HepG2 (cell line): Measurements from ENCODE around the gene ZFPM1. TPM values are rescaled to one million over a fixed set of nuclear protein-coding genes. Genes with fewer than 3 reads are reported as not detected.

Experiments used
- ADNP ChIP-seq: sonication (generic); formaldehyde crosslinking; IDR thresholded peaks from 2 replicates; pipeline ENCODE4 v1.4.0; 2020; ENCODE audit warnings: missing genetic modification reagents
- BCLAF1 ChIP-seq: fragments of 450-650 bp; IDR thresholded peaks from 2 replicates; pipeline ENCODE4 v1.6.1; 2017; ENCODE audit warnings: mild to moderate bottlenecking
- HES4 ChIP-seq: sonication (generic); formaldehyde crosslinking; IDR thresholded peaks from 2 replicates; pipeline ENCODE4 v1.9.0; 2021; ENCODE audit warnings: mild to moderate bottlenecking, missing genetic modification reagents, borderline replicate concordance
- KLF16 ChIP-seq, 2 experiments: sonication (generic) in 1 of 2; formaldehyde crosslinking in 1 of 2; IDR thresholded peaks; 2 replicates each; pipeline versions ENCODE4 v1.6.1 to v1.8.0; 2016 to 2023; ENCODE audit warnings: missing genetic modification reagents in 2 of 2, missing compliant biosample characterization in 1 of 2
- MLLT10 ChIP-seq: sonication (generic); formaldehyde crosslinking; IDR thresholded peaks from 2 replicates; pipeline ENCODE4 v1.4.0; 2020; ENCODE audit warnings: missing genetic modification reagents
- PAXIP1 ChIP-seq: sonication (generic); formaldehyde crosslinking; conservative IDR thresholded peaks from 2 replicates; pipeline ENCODE4 v1.4.0; 2020; ENCODE audit warnings: mild to moderate bottlenecking, missing genetic modification reagents, moderate library complexity
- POLR2AphosphoS5 ChIP-seq: IDR thresholded peaks from 2 replicates; pipeline ENCODE4 v1.6.1; 2012; ENCODE audit warnings: low read depth, low read length
- RFX1 ChIP-seq: fragments of 450-650 bp; IDR thresholded peaks from 2 replicates; pipeline ENCODE4 v1.6.1; 2017
- TRIM22 ChIP-seq: fragments of 450-650 bp; IDR thresholded peaks from 2 replicates; pipeline ENCODE4 v1.6.1; 2017
- ZMYM3 ChIP-seq: sonication (generic); formaldehyde crosslinking; IDR thresholded peaks from 2 replicates; pipeline ENCODE4 v1.5.1; 2020; ENCODE audit warnings: mild to moderate bottlenecking, missing genetic modification reagents
- ZNF407 ChIP-seq: sonication (generic); formaldehyde crosslinking; IDR thresholded peaks from one replicate; pipeline ENCODE4 v1.5.1; 2020; ENCODE audit warnings: mild to moderate bottlenecking, missing genetic modification reagents; ENCODE audit errors: not compliant biosample characterization
- ZNF550 ChIP-seq: sonication (generic); formaldehyde crosslinking; IDR thresholded peaks from 2 replicates; pipeline ENCODE4 v1.4.0; 2020; ENCODE audit warnings: mild to moderate bottlenecking, missing genetic modification reagents, borderline replicate concordance
- ZNF629 ChIP-seq: sonication (generic); formaldehyde crosslinking; conservative IDR thresholded peaks from 2 replicates; pipeline ENCODE4 v1.5.0; 2020; ENCODE audit warnings: missing genetic modification reagents
- ZNF672 ChIP-seq: sonication (generic); formaldehyde crosslinking; IDR thresholded peaks from 2 replicates; pipeline ENCODE4 v1.8.1; 2022; ENCODE audit warnings: missing genetic modification reagents
- polyA plus RNA-seq, 8 experiments: library from polyadenylated mRNA; depleted of rRNA in 3 of 8; stranded (reverse) in 7 of 8; unstranded in 1 of 8; fragments of >200 nt; fragmentation: Illumina TruSeq in 4 of 8; extraction: Trizol in 4 of 8; gene quantifications; 2 replicates each; pipeline versions ENCODE4 v1.2.1 to v1.2.3, GENCODE V29; 2011 to 2016; ENCODE audit warnings: low read depth in 4 of 8, missing spikeins in 1 of 8, mixed read lengths in 1 of 8; ENCODE audit not compliant: insufficient read depth in 1 of 8
- total RNA-seq, 5 experiments: library from RNA; depleted of rRNA; stranded (reverse); fragments of >200 nt; fragmentation: Illumina TruSeq; extraction: Trizol; gene quantifications; 2 replicates each; pipeline ENCODE4 v1.2.3, GENCODE V29; 2016; ENCODE audit warnings: low read depth in 1 of 5

Gene ZFPM1
- total and polyA plus RNA-seq, 2 of the 13 experiments (the other 11 are each of a cell fraction or from before 2014, with no cell fraction given) = 1.3 to 3.8 TPM

- no peak for TF ChIP-seq ZNF550 (CRISPR knock-in tag)
- TF ChIP-seq ZNF407 = no peak
- TF ChIP-seq PAXIP1 = no peak
- peak; percentile 98 for TF ChIP-seq ZNF629
- no peak for TF ChIP-seq RFX1
- TF ChIP-seq TRIM22 = no peak
- TF ChIP-seq KLF16 (CRISPR knock-in tag; IDR thresholded peaks at IDR 0.05) = no peak
- peak; percentile 73; the same call in 1 of the 2 replicates for TF ChIP-seq ADNP (CRISPR knock-in tag)
- no peak for TF ChIP-seq POLR2AphosphoS5
- TF ChIP-seq MLLT10 = no peak
- peak; percentile 93 for TF ChIP-seq ZMYM3 (CRISPR knock-in tag)
- TF ChIP-seq ZNF672 (CRISPR knock-in tag) = no peak
- no peak for TF ChIP-seq BCLAF1
- no peak for TF ChIP-seq HES4
These were observed 40.8 kb downstream of the ZFPM1 start (continued) for GRCh38 chr16:88493879-88494278.
